GM20000 (cell line): Measurements from ENCODE around the gene ELOB.

Experiments used
- DNase-seq: peaks from one replicate; pipeline ENCODE4 v3.0.0; 2012; ENCODE audit warnings: low spot score
- CTCF ChIP-seq: IDR thresholded peaks from 2 replicates; pipeline ENCODE4 v1.5.1; 2012; ENCODE audit warnings: mild to moderate bottlenecking, control low read depth; ENCODE audit errors: extremely low read depth, missing control alignments

The ELOB gene

GRCh38 chr16:2785101-2785991 is 8.3 kb upstream of the ELOB start:
- no peak for DNase-seq
- no peak for TF ChIP-seq CTCF

- DNase-seq, result no peak
- no peak for TF ChIP-seq CTCF
Observed at GRCh38 chr16:2784358-2785100, 7.4 kb upstream of the ELOB start.

GRCh38 chr16:2783581-2784357 is 6.7 kb upstream of the ELOB start:
- DNase-seq, result no peak
- no peak for TF ChIP-seq CTCF

GRCh38 chr16:2782583-2783351 is 5.7 kb upstream of the ELOB start:
- DNase-seq, result no peak
- no peak for TF ChIP-seq CTCF

GRCh38 chr16:2779978-2780898 is 3.2 kb upstream of the ELOB start:
- TF ChIP-seq CTCF, result no peak

More at GRCh38 chr16:2779978-2780898, 3.2 kb upstream of the ELOB start:
- DNase-seq, result no peak
